Naive thymus-derived CD4-positive, alpha-beta T cell (primary cell): ENCODE measurements around the gene MICAL1. TPM values are rescaled to one million over a fixed set of nuclear protein-coding genes. Genes with fewer than 3 reads are reported as not detected.

ENCODE experiments used
- ATAC-seq: fragments of 150-1000 bp; cut with Tn5 transposase; 2 replicates; pipeline ENCODE4 v1.10.0; 2021; ENCODE audit warnings: mild to moderate bottlenecking, moderate library complexity
- CTCF ChIA-PET: fragments of 350-600 bp; sonication (Branson Sonifier 250); formaldehyde crosslinking; loops from one replicate; lab custom pipeline; 2021; ENCODE audit warnings: antibody characterized with exemption; lab: Charles Lee
- POLR2A ChIA-PET: fragments of 350-600 bp; sonication (Branson Sonifier 250); formaldehyde crosslinking; loops from one replicate; lab custom pipeline; 2021; ENCODE audit warnings: antibody characterized with exemption, inconsistent platforms; lab: Charles Lee
- DNase-seq, 9 donors: peaks; one replicate each; pipeline versions ENCODE4 v3.0.0 to v3.0.0-alpha.2; 2020 to 2022; ENCODE audit warnings: mixed read lengths in 1 of 9
- H3K27ac ChIP-seq: one replicate; pipeline ENCODE4 v1.7.0; 2013; ENCODE audit warnings: mild to moderate bottlenecking, low read depth, low read length, moderate library complexity
- H3K27me3 ChIP-seq, 2 donors: one replicate each; pipeline ENCODE4 v1.7.0; 2013; ENCODE audit warnings: low read length in 2 of 2, mild to moderate bottlenecking in 2 of 2, moderate library complexity in 2 of 2; ENCODE audit not compliant: control insufficient read depth in 2 of 2, insufficient read depth in 2 of 2
- H3K36me3 ChIP-seq, 3 experiments: 1 replicate in 2 of 3; 2 replicates in 1 of 3; pipeline ENCODE4 v1.7.0; 2013; ENCODE audit warnings: low read length in 3 of 3, mild to moderate bottlenecking in 3 of 3, moderate library complexity in 1 of 3; ENCODE audit not compliant: insufficient read depth in 3 of 3, control insufficient read depth in 2 of 3
- H3K4me1 ChIP-seq, 2 donors: one replicate each; pipeline ENCODE4 v1.7.0; 2013; ENCODE audit warnings: low read length in 2 of 2, mild to moderate bottlenecking in 2 of 2, moderate library complexity in 1 of 2; ENCODE audit not compliant: control insufficient read depth in 2 of 2, insufficient read depth in 2 of 2
- H3K4me3 ChIP-seq: 2 replicates; pipeline ENCODE4 v1.7.0; 2013; ENCODE audit warnings: mild to moderate bottlenecking, low read length
- H3K9me3 ChIP-seq, 3 experiments: 1 replicate in 2 of 3; 2 replicates in 1 of 3; pipeline ENCODE4 v1.7.0; 2013; ENCODE audit warnings: low read length in 3 of 3; ENCODE audit not compliant: control insufficient read depth in 2 of 3
- H3K27ac Mint-ChIP-seq, 9 donors: one replicate each; pipeline ENCODE4 v1.8.0; 2020 to 2022; ENCODE audit warnings: mixed read lengths in 9 of 9, mild to moderate bottlenecking in 8 of 9, moderate library complexity in 5 of 9, inconsistent platforms in 2 of 9
- H3K27me3 Mint-ChIP-seq, 5 donors: one replicate each; pipeline ENCODE4 v1.8.0; 2021 to 2022; ENCODE audit warnings: mixed read lengths in 5 of 5, mild to moderate bottlenecking in 1 of 5
- H3K36me3 Mint-ChIP-seq, 5 donors: one replicate each; pipeline ENCODE4 v1.8.0; 2020 to 2022; ENCODE audit warnings: mixed read lengths in 5 of 5, mild to moderate bottlenecking in 3 of 5, inconsistent platforms in 1 of 5
- H3K4me1 Mint-ChIP-seq, 7 donors: one replicate each; pipeline ENCODE4 v1.8.0; 2020 to 2022; ENCODE audit warnings: mixed read lengths in 7 of 7, mild to moderate bottlenecking in 3 of 7, inconsistent platforms in 1 of 7
- H3K4me3 Mint-ChIP-seq, 10 donors: one replicate each; pipeline ENCODE4 v1.8.0; 2020 to 2022; ENCODE audit warnings: mild to moderate bottlenecking in 10 of 10, mixed read lengths in 10 of 10, moderate library complexity in 6 of 10, inconsistent platforms in 2 of 10
- H3K9me3 Mint-ChIP-seq, 11 donors: one replicate each; pipeline ENCODE4 v1.8.0; 2020 to 2022; ENCODE audit warnings: mixed read lengths in 11 of 11, mild to moderate bottlenecking in 4 of 11, inconsistent platforms in 1 of 11, moderate library complexity in 1 of 11
- intact Hi-C, 2 donors: fragments of 100-400 bp; cut with micrococcal nuclease; formaldehyde crosslinking; loops; one replicate each; pipeline ENCODE4 v1.15.1; 2023
- polyA plus RNA-seq, 2 donors: library from polyadenylated mRNA; unstranded; fragments of 300-500 nt; fragmentation: Illumina TruSeq; gene quantifications; one replicate each; pipeline ENCODE4 v1.2.3, GENCODE V29; 2021
- total RNA-seq, 6 experiments: library from RNA in 5 of 6; stranded (reverse) in 5 of 6; gene quantifications; 1 replicate in 5 of 6; 2 replicates in 1 of 6; pipeline ENCODE4 v1.2.3 and lab custom pipeline; 2021 to 2026

Gene MICAL1
- total and polyA plus RNA-seq, 7 experiments from 2014 or later, result 18.3 to 125 (median 63.4) TPM

GRCh38 chr6:109474995-109475394 lies 19.4 kb upstream of the MICAL1 start:
- CTCF ChIA-PET, result no interaction called here
- Mint-ChIP-seq H3K4me3 (no peak overlapping the region), H3K36me3 (peaks cover 24 to 70% (median 53%) of the 10 kb centered on the region in 5 donors), H3K27ac (peak overlapping the region in 4 of 9 donors; percentile 23 to 47 (median 42)), H3K27me3 (no peaks in the 10 kb centered on the region), H3K4me1 (peaks cover 39 to 83% (median 76%) of the 10 kb centered on the region in 7 donors), H3K9me3 (peaks cover 0 to 1% (median 0%) of the 10 kb centered on the region in 11 donors)
- DNase-seq (no peak), ATAC-seq (no peak)
- peaks cover 12 to 74% (median 34%) of the 10 kb centered on the region in 3 experiments for H3K36me3 ChIP-seq
- H3K27ac ChIP-seq, result no peak overlapping the region
- intact Hi-C loops, result no loop called here
- no peaks in the 10 kb centered on the region for H3K27me3 ChIP-seq
- H3K4me3 ChIP-seq, result no peak overlapping the region
- no peaks in the 10 kb centered on the region for H3K9me3 ChIP-seq
- peaks cover 24 to 42% of the 10 kb centered on the region in 2 donors for H3K4me1 ChIP-seq
- POLR2A ChIA-PET, result interaction anchor here (1.1 kb wide), 1 partner anchor 92 kb away, joined by 3 read pairs; no protein-coding TSS in a partner anchor

GRCh38 chr6:109473120-109473519 lies 17.5 kb upstream of the MICAL1 start:
- H3K4me1 Mint-ChIP-seq, result peaks cover 30 to 85% (median 74%) of the 10 kb centered on the region in 7 donors

GRCh38 chr6:109472132-109472995 lies 16.8 kb upstream of the MICAL1 start:
- Mint-ChIP-seq H3K4me1 (peaks cover 25 to 84% (median 71%) of the 10 kb centered on the region in 7 donors), H3K4me3 (peak overlapping the region in 2 of 10 donors; percentile 7 to 39), H3K36me3 (peaks cover 17 to 75% (median 58%) of the 10 kb centered on the region in 5 donors), H3K9me3 (peaks cover 0 to 1% (median 0%) of the 10 kb centered on the region in 11 donors), H3K27me3 (no peaks in the 10 kb centered on the region), H3K27ac (peak overlapping the region in 8 of 9 donors; percentile 5 to 70 (median 53))
- H3K27ac ChIP-seq, result no peak overlapping the region
- ChIA-PET CTCF (no interaction called here), POLR2A (interaction anchor here (0.7 kb wide), 1 partner anchor 13 kb away, joined by 3 read pairs; no protein-coding TSS in a partner anchor)
- no peaks in the 10 kb centered on the region for H3K27me3 ChIP-seq
- ATAC-seq (no peak), DNase-seq (no peak)
- peaks cover 12 to 87% (median 44%) of the 10 kb centered on the region in 3 experiments for H3K36me3 ChIP-seq
- H3K4me1 ChIP-seq, result peaks cover 0 to 20% of the 10 kb centered on the region in 2 donors
- no peak overlapping the region for H3K4me3 ChIP-seq
- no peaks in the 10 kb centered on the region for H3K9me3 ChIP-seq
- intact Hi-C loops, result no loop called here

More at GRCh38 chr6:109473120-109473519, 17.5 kb upstream of the MICAL1 start:
- Histone ChIP-seq H3K4me3 (no peak overlapping the region), H3K27me3 (no peaks in the 10 kb centered on the region), H3K36me3 (peaks cover 12 to 86% (median 40%) of the 10 kb centered on the region in 3 experiments), H3K4me1 (peaks cover 6 to 28% of the 10 kb centered on the region in 2 donors), H3K27ac (no peak overlapping the region), H3K9me3 (no peaks in the 10 kb centered on the region)
- peaks cover 17 to 73% (median 53%) of the 10 kb centered on the region in 5 donors for H3K36me3 Mint-ChIP-seq
- ChIA-PET CTCF (no interaction called here), POLR2A (interaction anchor here (0.7 kb wide), 1 partner anchor 13 kb away, joined by 3 read pairs; no protein-coding TSS in a partner anchor)
- no peaks in the 10 kb centered on the region for H3K27me3 Mint-ChIP-seq
- DNase-seq, result no peak
- peak overlapping the region in 2 of 10 donors; percentile 34 to 64 for H3K4me3 Mint-ChIP-seq
- peaks cover 0 to 1% (median 0%) of the 10 kb centered on the region in 11 donors for H3K9me3 Mint-ChIP-seq
- peak overlapping the region in 6 of 9 donors; percentile 5 to 83 (median 45) for H3K27ac Mint-ChIP-seq
- intact Hi-C loops, result no loop called here
- no peak for ATAC-seq

GRCh38 chr6:109471105-109471810 lies 15.7 kb upstream of the MICAL1 start:
- peaks cover 0 to 9% of the 10 kb centered on the region in 2 donors for H3K4me1 ChIP-seq
- no peaks in the 10 kb centered on the region for H3K27me3 Mint-ChIP-seq
- no peak for DNase-seq
- peaks cover 17 to 78% (median 57%) of the 10 kb centered on the region in 5 donors for H3K36me3 Mint-ChIP-seq
- H3K9me3 Mint-ChIP-seq, result peaks cover 0 to 1% (median 0%) of the 10 kb centered on the region in 11 donors
- H3K4me3 Mint-ChIP-seq, result no peak overlapping the region
- no peak overlapping the region for H3K4me3 ChIP-seq
- intact Hi-C loops, result no loop called here
- CTCF ChIA-PET, result no interaction called here
- no peak overlapping the region for H3K27ac ChIP-seq
- H3K27ac Mint-ChIP-seq, result peak overlapping the region in 3 of 9 donors; percentile 19 to 69 (median 54)
- H3K36me3 ChIP-seq, result peaks cover 12 to 91% (median 49%) of the 10 kb centered on the region in 3 experiments
- POLR2A ChIA-PET, result no interaction called here
- no peaks in the 10 kb centered on the region for H3K9me3 ChIP-seq
- H3K27me3 ChIP-seq, result no peaks in the 10 kb centered on the region
- H3K4me1 Mint-ChIP-seq, result peaks cover 25 to 79% (median 62%) of the 10 kb centered on the region in 7 donors
- no peak for ATAC-seq

GRCh38 chr6:109469591-109470189 lies 14.1 kb upstream of the MICAL1 start:
- Mint-ChIP-seq H3K36me3 (peaks cover 18 to 77% (median 48%) of the 10 kb centered on the region in 5 donors), H3K9me3 (peaks cover 0 to 1% (median 0%) of the 10 kb centered on the region in 11 donors), H3K4me1 (peaks cover 20 to 79% (median 63%) of the 10 kb centered on the region in 7 donors), H3K27ac (peak overlapping the region in 8 of 9 donors; percentile 17 to 85 (median 58)), H3K4me3 (no peak overlapping the region), H3K27me3 (no peaks in the 10 kb centered on the region)
- Histone ChIP-seq H3K4me1 (peaks cover 0 to 8% of the 10 kb centered on the region in 2 donors), H3K36me3 (peaks cover 12 to 89% (median 41%) of the 10 kb centered on the region in 3 experiments), H3K27me3 (no peaks in the 10 kb centered on the region), H3K9me3 (no peaks in the 10 kb centered on the region), H3K4me3 (no peak overlapping the region), H3K27ac (no peak overlapping the region)
- DNase-seq (no peak), ATAC-seq (no peak)
- ChIA-PET CTCF (interaction anchor here (0.9 kb wide), 1 partner anchor 80 kb away, joined by 3 read pairs; no protein-coding TSS in a partner anchor), POLR2A (interaction anchor here (0.8 to 1.5 kb wide), 3 partner anchors 11 to 87 kb away, joined by 5 to 6 read pairs (median 5); partner anchors contain the start of gene CD164)
- intact Hi-C loops, result no loop called here
